HEK293T (cell line): ENCODE measurements around the gene TTC7B.

ENCODE experiments used
- CTCF ChIA-PET: fragments of 350-600 bp; formaldehyde crosslinking; extraction: SDS; loops from one replicate; lab custom pipeline; 2021; ENCODE audit warnings: antibody characterized with exemption, inconsistent platforms; lab: Yijun Ruan, JAX
- POLR2A ChIA-PET: fragments of 350-600 bp; formaldehyde crosslinking; extraction: SDS; loops from one replicate; lab custom pipeline; 2020; ENCODE audit warnings: antibody characterized with exemption, inconsistent platforms; lab: Yijun Ruan, JAX
- DNase-seq: peaks from one replicate; pipeline ENCODE4 v3.0.0; 2012; ENCODE audit warnings: mixed read lengths; ENCODE audit errors: extremely low spot score
- ARNT ChIP-seq: fragments of 450-650 bp; IDR thresholded peaks from 2 replicates; pipeline ENCODE4 v1.6.1; 2017; ENCODE audit warnings: mild to moderate bottlenecking
- BHLHE40 ChIP-seq: fragments of 450-650 bp; IDR thresholded peaks from 2 replicates; pipeline ENCODE4 v1.6.1; 2016; ENCODE audit warnings: mild to moderate bottlenecking, moderate library complexity, borderline replicate concordance
- CTBP1 ChIP-seq: fragments of 450-650 bp; IDR thresholded peaks from 2 replicates; pipeline ENCODE4 v1.6.1; 2016; ENCODE audit warnings: borderline replicate concordance
- ELF4 ChIP-seq: fragments of 450-650 bp; IDR thresholded peaks from 2 replicates; pipeline ENCODE4 v1.6.1; 2017; ENCODE audit warnings: antibody characterized with exemption
- FOXA1 ChIP-seq: fragments of 450-650 bp; IDR thresholded peaks from 2 replicates; pipeline ENCODE4 v1.6.1; 2016; ENCODE audit warnings: mild to moderate bottlenecking
- FOXK2 ChIP-seq: fragments of 450-650 bp; IDR thresholded peaks from 2 replicates; pipeline ENCODE4 v1.6.1; 2016; ENCODE audit warnings: mild to moderate bottlenecking
- FOXM1 ChIP-seq: fragments of 450-650 bp; IDR thresholded peaks from 2 replicates; pipeline ENCODE4 v1.6.1; 2017; ENCODE audit warnings: mild to moderate bottlenecking, borderline replicate concordance
- HDGF ChIP-seq: fragments of 450-650 bp; IDR thresholded peaks from 2 replicates; pipeline ENCODE4 v1.6.1; 2017; ENCODE audit warnings: antibody characterized with exemption, borderline replicate concordance
- L3MBTL2 ChIP-seq: fragments of 450-650 bp; conservative IDR thresholded peaks from 2 replicates; pipeline ENCODE4 v1.6.1; 2016; ENCODE audit warnings: mild to moderate bottlenecking
- LEF1 ChIP-seq: fragments of 450-650 bp; IDR thresholded peaks from 2 replicates; pipeline ENCODE4 v1.6.1; 2017; ENCODE audit warnings: mild to moderate bottlenecking, borderline replicate concordance
- NFRKB ChIP-seq: fragments of 450-650 bp; IDR thresholded peaks from 2 replicates; pipeline ENCODE4 v1.6.1; 2016; ENCODE audit warnings: mild to moderate bottlenecking, moderate library complexity
- PKNOX1 ChIP-seq: fragments of 450-650 bp; IDR thresholded peaks from 2 replicates; pipeline ENCODE4 v1.6.1; 2016
- SP1 ChIP-seq: fragments of 450-650 bp; IDR thresholded peaks from 2 replicates; pipeline ENCODE4 v1.6.1; 2017
- SUZ12 ChIP-seq: fragments of 450-650 bp; IDR thresholded peaks from 2 replicates; pipeline ENCODE4 v1.6.1; 2016; ENCODE audit warnings: mild to moderate bottlenecking
- TARDBP ChIP-seq: fragments of 450-650 bp; IDR thresholded peaks from 2 replicates; pipeline ENCODE4 v1.6.1; 2016
- ZNF384 ChIP-seq: fragments of 450-650 bp; IDR thresholded peaks from 2 replicates; pipeline ENCODE4 v1.6.1; 2016

TTC7B gene

GRCh38 chr14:90593254-90594040, 222.8 kb downstream of the TTC7B start:
- ChIA-PET POLR2A (no interaction called here), CTCF (no interaction called here)
- no peak for DNase-seq
- TF ChIP-seq SP1: no peak
- no peak for TF ChIP-seq CTBP1
- no peak for TF ChIP-seq FOXA1
- no peak for TF ChIP-seq ARNT
- no peak for TF ChIP-seq HDGF
- TF ChIP-seq BHLHE40: no peak
- TF ChIP-seq LEF1: no peak
- TF ChIP-seq ELF4: no peak
- TF ChIP-seq NFRKB: no peak
- TF ChIP-seq SUZ12: no peak
- TF ChIP-seq FOXK2: no peak
- TF ChIP-seq ZNF384: no peak
- no peak for TF ChIP-seq PKNOX1

GRCh38 chr14:90592655-90593054, 223.6 kb downstream of the TTC7B start:
- ChIA-PET POLR2A (no interaction called here), CTCF (no interaction called here)
- TF ChIP-seq PKNOX1 (no peak), CTBP1 (no peak), L3MBTL2 (no peak), ELF4 (no peak), FOXM1 (no peak), FOXA1 (no peak), SUZ12 (no peak), BHLHE40 (no peak), ARNT (no peak), TARDBP (no peak), ZNF384 (no peak), SP1 (no peak), LEF1 (no peak), HDGF (no peak), NFRKB (no peak), FOXK2 (no peak)
- no peak for DNase-seq

- CTCF ChIA-PET: no interaction called here
- TF ChIP-seq TARDBP (no peak), SP1 (no peak), ZNF384 (no peak), PKNOX1 (no peak), NFRKB (no peak), ELF4 (no peak), FOXK2 (no peak), FOXA1 (no peak), L3MBTL2 (no peak), CTBP1 (no peak), SUZ12 (no peak), BHLHE40 (no peak)
- DNase-seq: no peak
- POLR2A ChIA-PET: no interaction called here
Observed at GRCh38 chr14:90587918-90588317, 228.3 kb downstream of the TTC7B start.

- POLR2A ChIA-PET: no interaction called here
- CTCF ChIA-PET: interaction anchor here (0.6 kb wide), 2 partner anchors 146 to 1936 kb away, joined by 3 to 4 read pairs; no protein-coding TSS in a partner anchor
- TF ChIP-seq BHLHE40: no peak
- no peak for TF ChIP-seq FOXK2
- no peak for TF ChIP-seq ARNT
- DNase-seq: no peak
Observed at GRCh38 chr14:90587252-90587910, 228.8 kb downstream of the TTC7B start.

GRCh38 chr14:90585106-90585505, 231.1 kb downstream of the TTC7B start:
- CTCF ChIA-PET: no interaction called here
- no peak for DNase-seq
- POLR2A ChIA-PET: no interaction called here
- no peak for TF ChIP-seq L3MBTL2
- no peak for TF ChIP-seq ELF4
- TF ChIP-seq CTBP1: no peak
- TF ChIP-seq ZNF384: no peak
- TF ChIP-seq FOXM1: no peak
- TF ChIP-seq FOXA1: no peak
- TF ChIP-seq HDGF: no peak

- CTCF ChIA-PET: no interaction called here
- TF ChIP-seq FOXK2 (no peak), TARDBP (no peak), L3MBTL2 (no peak), FOXM1 (no peak)
- POLR2A ChIA-PET: no interaction called here
- no peak for DNase-seq
Observed at GRCh38 chr14:90583916-90584605, 232.2 kb downstream of the TTC7B start.
